K562 (cell line): ENCODE measurements around the gene MRO.

ENCODE experiments used
- BHLHE40 ChIP-seq: IDR thresholded peaks from 2 replicates; pipeline ENCODE4 v1.6.1; 2011; ENCODE audit warnings: low read length, improper control_type of control experiment
- EGR1 ChIP-seq: fragments of 450-650 bp; conservative IDR thresholded peaks from 2 replicates; pipeline ENCODE4 v1.6.1; 2017; ENCODE audit warnings: mild to moderate bottlenecking
- FOXK1 ChIP-seq: sonication (generic); formaldehyde crosslinking; IDR thresholded peaks from 2 replicates; pipeline ENCODE4 v1.8.0; 2022; ENCODE audit warnings: missing genetic modification reagents, mild to moderate bottlenecking, borderline replicate concordance
- HOXB6 ChIP-seq: fragments of 250-450 bp; sonication (Bioruptor Pico); IDR thresholded peaks from 2 replicates; pipeline ENCODE4 v1.5.1; 2022; ENCODE audit warnings: mild to moderate bottlenecking, borderline replicate concordance
- MTA3 ChIP-seq: fragments of 450-650 bp; formaldehyde crosslinking; IDR thresholded peaks from 2 replicates; pipeline ENCODE4 v1.6.1; 2017; ENCODE audit warnings: mild to moderate bottlenecking, borderline replicate concordance
- NR2C1 ChIP-seq, 2 experiments: fragments of 450-650 bp; IDR thresholded peaks; 2 replicates each; pipeline ENCODE4 v1.6.1; 2017; ENCODE audit warnings: mild to moderate bottlenecking in 2 of 2, antibody characterized with exemption in 1 of 2, inconsistent platforms in 1 of 2, missing compliant biosample characterization in 1 of 2, missing genetic modification characterization in 1 of 2
- POLR3A ChIP-seq: IDR thresholded peaks from 2 replicates; pipeline ENCODE4 v1.6.1; 2011; ENCODE audit warnings: borderline replicate concordance, mild to moderate bottlenecking, moderate library complexity; ENCODE audit not compliant: insufficient read length, insufficient read depth; ENCODE audit errors: extremely low read depth
- ZNF121 ChIP-seq: sonication (generic); formaldehyde crosslinking; conservative IDR thresholded peaks from 2 replicates; pipeline ENCODE4 v1.8.0; 2022; ENCODE audit warnings: missing genetic modification reagents
- TF ChIP-seq, protein P1 (sequence below): sonication (generic); formaldehyde crosslinking; IDR thresholded peaks from 2 replicates; pipeline ENCODE4 v1.9.0; 2022; ENCODE audit warnings: mild to moderate bottlenecking, missing genetic modification reagents

- TF ChIP-seq FOXK1 (CRISPR knock-in tag) = no peak
- no peak for TF ChIP-seq ZNF121 (CRISPR knock-in tag)
- no peak for TF ChIP-seq HOXB6 (CRISPR knock-in tag)
- TF ChIP-seq POLR3A = no peak
- TF ChIP-seq, protein P1, sequence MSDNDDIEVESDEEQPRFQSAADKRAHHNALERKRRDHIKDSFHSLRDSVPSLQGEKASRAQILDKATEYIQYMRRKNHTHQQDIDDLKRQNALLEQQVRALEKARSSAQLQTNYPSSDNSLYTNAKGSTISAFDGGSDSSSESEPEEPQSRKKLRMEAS (CRISPR knock-in tag) = no peak
- TF ChIP-seq MTA3 = no peak
- TF ChIP-seq NR2C1 (IDR thresholded peaks at IDR 0.05) = no peak
- no peak for TF ChIP-seq NR2C1 (tag; IDR thresholded peaks at IDR 0.05)
- no peak for TF ChIP-seq BHLHE40
- no peak for TF ChIP-seq EGR1
Observed at GRCh38 chr18:50850307-50851065, 30.7 kb upstream of the MRO start.
